Stimulated activated CD4-positive, alpha-beta T cell treated with anti-CD3 and anti-CD28 coated beads, Interleukin-12 subunit alpha, Interleukin-12 subunit beta, amount 100 ng/mL, for 24 hours (primary cell): Measurements from ENCODE around the gene ROBO4.

ENCODE experiments used
- DNase-seq, 2 experiments: peaks; one replicate each; pipeline ENCODE4 v3.0.0-alpha.2; 2020; ENCODE audit warnings: low read depth in 2 of 2

ROBO4 gene

DNA sequence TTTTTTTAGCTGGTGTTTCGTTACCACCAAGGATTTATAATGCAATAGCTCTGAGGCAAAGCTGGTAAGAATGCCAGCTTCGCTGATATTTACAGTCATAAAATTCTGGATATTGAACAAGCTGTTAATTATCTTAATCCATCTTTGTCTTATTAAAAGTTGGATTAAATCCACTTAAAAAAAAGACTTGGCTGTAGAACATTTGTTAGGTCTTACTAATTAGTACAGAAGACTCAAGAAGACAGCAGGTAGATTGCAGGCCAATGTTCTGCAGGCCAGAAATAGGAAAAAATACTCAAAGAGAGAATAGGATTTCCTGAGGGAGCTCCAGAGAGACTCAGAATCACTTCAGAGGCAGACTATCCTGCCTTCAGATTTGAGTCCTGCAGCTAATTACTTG lies 7.5 kb downstream of the ROBO4 start:
- no peak for DNase-seq

DNA sequence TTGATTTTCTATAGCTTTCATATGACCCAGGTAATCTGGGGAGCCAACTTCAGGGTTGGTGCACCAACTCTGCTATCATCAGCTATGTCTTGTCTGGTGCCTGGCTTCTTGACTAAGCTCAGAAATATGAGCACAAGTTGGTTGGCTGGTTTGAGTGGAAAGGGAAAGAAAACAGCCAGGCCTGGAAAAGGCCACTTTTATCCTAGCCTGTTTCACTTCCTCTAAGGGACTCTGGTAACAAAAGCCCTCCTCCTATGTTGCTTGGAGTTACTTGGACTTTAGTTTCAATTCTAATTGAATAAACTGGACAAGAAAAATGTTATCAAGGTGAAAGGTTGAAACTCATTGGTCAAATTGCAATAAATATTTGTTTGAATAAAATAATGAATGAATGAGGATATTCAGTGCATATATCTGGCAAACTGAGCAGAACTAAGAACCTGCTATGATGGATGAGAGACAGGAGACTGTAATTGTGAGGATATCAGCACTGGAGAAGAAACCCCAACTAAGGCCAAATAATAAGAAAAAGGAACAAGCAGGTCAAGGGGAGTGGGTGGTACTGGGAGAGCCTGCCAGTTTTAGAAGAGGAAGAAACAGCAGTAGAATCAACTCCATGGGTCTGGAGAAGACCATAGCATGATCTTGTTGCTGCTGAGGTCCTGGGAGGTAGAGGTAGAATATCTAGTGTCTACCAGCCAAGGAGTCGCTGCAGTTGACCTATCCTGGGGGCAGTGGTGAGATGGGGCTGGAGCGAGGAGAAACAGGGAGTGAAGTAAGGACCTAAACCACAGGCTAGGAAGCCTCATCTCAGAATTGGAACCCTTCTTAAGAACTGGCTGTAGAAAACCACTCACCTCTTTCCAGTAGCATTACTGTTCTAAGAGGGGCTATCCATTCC lies 8.2 kb downstream of the ROBO4 start:
- DNase-seq = no peak

DNA sequence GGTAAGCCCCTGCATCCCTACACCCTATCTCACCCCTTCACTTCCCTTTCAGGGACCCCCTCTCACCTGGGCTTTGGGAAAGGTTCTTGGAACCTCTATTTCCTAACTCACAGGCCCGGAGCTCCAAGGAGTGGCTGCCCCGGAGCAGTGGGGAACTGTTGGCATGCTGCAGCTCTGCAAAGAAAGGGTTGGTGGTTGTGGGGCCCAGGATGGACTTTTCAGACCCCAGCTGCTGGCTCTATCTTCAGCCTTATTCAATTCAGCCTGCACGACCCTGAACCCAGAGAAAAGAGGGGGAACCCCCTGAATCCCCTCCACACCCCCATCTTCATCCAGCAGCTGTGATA lies 10.0 kb downstream of the ROBO4 start:
- no peak for DNase-seq

DNA sequence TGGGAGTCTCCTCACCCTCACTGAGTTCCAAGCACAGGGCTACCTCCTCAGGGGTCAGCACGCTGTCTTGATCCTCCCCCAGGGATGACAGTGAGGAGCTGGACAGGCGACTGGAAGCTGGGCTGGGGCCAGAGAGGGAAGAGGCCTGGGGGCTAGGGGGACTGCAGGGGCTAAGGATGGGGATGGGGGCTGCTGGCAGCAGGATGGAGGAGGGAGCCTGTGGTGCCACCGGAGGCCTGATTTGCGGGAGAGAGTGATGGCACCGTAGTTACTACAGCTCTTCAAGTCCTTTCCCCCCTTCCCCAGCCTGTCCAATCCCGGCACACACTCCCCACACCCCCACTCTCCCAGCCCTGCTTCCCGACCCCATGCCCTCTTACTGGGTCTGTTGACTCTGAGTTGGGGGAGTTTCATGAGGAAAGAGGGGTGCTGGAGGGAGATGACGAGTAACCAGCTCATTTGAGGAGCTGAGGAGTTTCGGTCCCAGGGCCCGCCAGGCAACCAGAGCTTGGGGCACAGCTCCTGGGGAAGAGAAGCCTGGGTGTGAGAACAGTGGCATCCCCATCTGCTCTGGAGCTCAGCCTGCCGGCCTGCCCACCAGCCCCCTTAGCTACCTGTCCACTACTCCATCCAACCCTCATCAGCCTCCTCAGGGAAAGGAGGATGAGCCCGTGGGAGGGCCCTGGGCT lies 10.5 kb downstream of the ROBO4 start:
- DNase-seq = no peak

DNA sequence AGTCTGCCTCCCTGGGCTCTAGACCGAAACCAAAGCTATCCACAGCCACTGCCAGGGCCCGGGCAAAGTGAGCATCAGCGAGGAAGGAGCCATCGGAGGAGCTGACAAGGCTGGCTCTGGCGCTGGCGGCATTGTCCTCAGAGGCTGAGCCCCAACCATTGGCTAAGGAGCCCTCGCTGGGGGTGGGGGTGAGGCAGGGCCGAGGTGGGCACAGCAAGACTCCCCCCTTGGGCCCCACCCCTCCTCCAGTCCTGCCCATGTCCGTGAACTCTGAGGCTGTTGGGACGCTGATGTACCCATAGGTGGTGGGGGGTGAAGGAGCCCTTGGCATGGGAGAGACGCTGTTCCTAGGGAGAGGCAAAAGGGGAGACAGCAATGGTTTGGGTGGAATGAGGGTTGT lies 11.2 kb downstream of the ROBO4 start:
- no peak for DNase-seq

DNA sequence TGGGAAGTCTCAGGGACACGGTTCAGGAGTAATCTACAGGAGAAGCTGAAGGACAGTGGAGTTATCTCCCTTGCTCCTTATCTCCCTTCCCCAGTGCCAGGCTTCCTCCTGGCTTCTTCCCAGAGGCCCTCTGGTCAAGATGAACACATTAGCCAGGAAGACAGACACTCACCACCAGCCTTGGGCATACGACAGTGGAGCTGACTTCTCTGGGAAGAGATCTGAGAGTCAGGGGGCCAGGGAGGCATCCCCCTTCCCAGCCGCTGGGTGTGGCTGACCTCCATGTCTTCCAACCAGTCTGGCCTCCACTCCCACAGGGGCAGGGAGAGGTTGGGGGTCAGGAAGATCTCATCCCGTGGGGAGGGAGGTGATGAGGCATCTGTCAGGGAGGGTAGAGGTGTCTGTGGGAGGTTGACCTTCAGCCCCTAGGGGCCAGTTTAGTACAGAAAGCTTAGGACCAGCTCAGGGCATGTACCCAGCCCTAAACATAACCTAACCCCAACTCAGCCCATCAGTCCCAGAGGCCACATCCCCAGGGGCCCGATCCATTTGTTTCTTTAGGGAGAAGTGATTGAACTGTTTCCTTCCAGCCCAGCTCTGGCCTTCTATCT lies 12.7 kb downstream of the ROBO4 start:
- DNase-seq = no peak

DNA sequence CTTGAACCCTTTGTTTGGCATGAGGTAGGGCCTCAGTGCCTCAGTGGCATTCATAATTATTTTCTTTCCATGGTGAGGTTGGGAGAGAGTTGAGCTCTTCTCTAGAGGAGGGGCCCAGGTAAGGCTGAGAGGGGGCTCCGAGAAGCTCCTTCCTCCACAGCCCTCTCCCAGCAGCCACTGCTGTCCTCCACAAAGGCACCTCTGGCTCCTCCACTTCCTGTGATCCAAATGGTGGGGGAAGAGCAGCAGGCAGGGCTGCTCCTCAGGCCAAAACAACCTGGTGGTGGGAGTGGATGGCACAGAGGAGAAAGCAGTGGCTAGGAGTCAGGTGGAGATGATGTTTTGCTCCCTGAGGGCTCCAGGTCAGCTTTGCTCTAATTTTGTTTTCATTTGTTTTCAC lies 13.3 kb downstream of the ROBO4 start:
- no peak for DNase-seq

DNA sequence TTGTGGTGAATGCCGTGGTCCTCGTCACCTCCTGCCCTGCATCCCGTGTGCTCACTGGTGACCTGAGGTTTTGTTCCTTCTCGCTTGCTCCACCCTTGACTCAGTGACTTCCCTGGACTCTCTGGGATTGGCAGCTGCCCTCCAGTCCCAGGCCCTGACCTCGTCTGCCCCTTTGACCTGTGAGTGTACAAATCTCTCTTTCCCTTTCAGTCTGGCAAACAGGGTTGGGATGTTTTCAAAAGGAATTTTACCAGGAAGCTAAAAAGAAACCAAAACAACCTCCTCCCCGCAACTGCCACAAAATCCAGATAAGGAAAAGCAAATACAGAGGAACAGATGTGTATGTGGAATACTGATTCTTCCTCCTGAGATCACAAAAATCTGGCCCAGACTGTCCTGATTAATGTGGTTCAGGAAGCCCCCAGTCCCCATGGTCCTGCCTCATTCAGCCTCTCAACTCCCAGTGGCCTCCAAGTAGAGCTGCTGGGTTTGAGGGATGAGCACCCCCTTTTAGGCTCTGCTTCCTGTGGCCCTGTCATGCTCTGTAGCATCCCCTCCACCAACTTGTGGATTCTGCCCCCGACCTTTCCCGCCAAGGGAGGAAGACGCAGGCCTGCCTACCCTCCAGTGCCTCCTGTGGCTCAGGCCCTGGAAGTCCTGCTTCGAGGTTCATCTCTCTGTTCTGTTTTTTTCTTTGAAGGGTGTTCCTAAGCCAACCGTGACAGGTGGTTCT lies 15.2 kb downstream of the ROBO4 start:
- no peak for DNase-seq

DNA sequence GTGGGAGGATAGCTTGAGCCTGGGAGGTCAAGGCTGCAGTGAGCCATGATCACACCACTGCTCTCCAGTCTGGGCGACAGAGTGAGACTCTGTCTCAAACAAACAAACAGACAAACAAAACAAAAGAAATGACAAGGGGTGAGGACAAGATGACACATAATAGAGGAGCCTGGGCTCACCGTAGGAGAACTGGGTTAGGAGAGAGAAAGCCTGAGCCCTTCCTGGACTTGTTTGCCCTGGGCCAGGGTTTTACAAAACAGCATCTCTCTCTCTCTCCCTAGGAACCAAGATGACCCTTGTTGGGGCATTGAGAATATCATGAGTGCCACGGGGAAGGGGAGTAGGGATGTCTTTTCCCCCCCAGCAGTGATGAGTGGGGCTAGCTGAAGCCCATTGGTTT lies 16.7 kb downstream of the ROBO4 start:
- DNase-seq = no peak

DNA sequence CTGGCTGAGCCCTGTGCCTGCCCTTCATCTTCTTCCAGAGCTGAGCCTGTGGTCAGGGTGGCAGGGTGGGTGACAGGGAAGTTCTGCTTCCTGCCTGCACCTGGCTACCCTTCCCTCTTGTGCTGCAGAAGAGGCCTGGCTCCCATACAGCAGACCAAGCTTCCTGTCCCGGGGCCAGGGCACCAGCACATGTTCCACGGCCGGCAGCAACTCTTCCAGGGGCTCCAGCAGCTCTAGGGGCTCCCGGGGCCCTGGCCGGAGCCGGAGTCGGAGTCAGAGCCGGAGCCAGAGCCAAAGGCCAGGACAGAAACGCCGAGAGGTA lies 17.4 kb downstream of the ROBO4 start:
- DNase-seq = no peak

DNA sequence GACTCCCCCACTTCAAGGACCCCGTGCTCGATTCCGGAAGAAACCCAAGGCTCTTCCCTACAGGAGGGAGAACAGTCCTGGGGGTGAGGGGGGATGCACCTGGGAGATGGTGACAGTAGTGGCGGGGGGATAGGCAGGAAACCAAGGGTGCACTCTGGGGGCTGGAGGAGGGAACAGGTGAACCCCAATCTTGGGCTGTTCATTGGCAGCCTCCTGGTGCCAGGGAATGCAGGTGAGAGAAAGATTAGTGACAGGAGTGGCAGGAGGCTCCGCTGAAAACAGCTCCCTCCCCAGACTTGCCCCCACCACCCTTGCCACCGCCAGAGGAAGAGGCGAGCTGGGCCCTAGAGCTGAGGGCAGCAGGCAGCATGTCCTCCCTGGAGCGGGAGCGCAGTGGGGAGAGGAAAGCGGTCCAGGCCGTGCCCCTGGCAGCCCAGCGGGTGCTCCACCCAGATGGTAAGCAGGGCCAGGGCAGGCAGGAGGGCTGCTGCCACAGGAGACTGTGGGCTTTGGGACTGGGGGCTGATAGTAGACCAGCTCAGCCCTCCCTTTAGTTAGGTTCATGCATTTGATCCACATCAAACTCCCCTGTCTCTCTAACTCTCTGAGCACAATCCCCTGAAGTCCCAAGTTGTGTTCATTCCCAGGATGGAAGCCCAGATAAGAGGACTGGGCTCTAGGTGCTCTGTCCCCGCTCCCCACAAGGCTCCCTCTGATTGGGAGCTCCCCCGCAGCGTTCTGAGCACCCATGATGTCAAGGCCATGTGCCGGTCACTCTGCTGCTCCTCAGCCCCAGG lies 18.0 kb downstream of the ROBO4 start:
- DNase-seq = no peak

DNA sequence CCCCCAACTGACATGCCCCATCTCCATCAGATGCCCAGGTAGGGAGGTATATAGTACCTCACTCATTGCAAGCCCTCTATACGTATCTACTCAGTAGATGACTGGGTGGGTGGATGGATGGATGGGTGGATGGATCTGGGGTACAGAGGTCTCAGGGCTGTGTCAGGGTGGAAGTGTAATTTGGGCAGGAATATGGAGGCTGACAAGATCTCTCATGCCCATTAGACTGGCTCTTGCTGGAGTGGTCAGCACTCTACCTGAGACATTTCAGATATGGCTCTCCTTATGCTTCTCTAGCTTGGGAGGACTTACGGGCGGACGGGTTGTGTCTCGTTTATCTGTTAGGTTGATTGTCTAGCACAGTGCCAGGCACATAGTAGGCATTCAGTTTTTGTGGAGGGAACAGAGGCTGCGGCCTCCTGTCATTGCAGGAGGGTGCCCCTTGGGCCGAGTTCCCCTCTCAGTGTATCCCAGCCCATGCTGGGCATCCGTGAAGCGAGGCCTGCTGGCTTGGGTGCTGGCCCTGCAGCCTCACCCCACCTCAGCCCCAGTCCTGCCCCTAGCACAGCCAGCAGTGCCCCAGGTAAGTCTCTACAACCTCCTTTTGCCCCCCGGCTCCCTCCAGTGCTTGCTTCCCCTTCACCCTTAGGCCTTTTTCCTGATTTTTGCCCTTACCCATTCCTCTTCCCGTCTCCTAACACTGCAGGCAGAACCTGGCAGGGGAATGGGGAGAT lies 18.7 kb downstream of the ROBO4 start:
- no peak for DNase-seq

DNA sequence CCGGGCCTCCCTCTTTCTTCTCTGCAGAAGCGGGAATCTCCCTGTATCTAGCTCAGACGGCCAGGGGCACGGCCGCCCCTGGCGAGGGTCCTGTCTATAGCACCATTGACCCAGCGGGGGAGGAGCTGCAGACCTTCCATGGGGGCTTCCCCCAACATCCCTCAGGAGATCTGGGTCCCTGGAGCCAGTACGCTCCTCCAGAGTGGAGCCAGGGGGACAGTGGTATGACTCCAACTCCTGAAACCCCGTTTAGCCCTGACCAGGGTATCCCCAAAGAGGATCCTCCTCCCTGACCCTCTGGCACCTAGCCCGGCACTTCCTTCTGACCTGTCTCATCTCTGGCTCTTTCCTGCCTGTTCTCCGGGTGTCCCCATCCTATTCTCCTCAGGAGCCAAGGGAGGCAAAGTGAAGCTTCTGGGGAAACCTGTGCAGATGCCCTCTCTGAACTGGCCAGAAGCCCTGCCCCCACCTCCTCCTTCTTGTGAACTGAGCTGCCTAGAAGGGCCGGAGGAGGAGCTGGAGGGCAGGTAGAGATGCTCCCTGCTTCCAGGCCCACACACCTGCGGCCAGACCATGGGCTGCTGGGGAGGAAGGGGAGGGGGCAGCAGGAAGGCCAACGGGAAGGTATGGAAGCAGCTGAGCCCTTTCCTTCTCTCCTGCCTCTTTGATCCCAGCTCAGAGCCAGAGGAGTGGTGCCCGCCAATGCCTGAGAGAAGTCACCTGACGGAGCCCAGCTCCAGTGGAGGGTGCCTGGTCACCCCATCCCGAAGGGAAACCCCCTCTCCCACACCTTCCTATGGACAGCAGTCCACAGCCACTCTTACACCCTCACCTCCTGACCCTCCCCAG lies 19.5 kb downstream of the ROBO4 start:
- DNase-seq = no peak

DNA sequence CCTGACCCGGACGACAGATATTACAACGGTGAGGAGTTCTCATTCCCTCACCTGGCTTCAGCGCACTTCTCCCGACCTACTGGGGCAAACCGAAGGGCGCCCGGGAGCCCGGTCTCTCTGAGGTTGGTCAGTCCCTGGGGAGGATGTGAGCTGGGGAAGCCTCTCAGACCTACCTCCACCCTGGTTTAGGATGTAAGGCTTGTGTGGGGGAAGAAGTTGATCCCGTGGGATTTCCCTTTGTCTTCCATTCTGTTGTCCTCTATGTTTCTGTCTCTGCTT lies 20.1 kb downstream of the ROBO4 start:
- no peak for DNase-seq

DNA sequence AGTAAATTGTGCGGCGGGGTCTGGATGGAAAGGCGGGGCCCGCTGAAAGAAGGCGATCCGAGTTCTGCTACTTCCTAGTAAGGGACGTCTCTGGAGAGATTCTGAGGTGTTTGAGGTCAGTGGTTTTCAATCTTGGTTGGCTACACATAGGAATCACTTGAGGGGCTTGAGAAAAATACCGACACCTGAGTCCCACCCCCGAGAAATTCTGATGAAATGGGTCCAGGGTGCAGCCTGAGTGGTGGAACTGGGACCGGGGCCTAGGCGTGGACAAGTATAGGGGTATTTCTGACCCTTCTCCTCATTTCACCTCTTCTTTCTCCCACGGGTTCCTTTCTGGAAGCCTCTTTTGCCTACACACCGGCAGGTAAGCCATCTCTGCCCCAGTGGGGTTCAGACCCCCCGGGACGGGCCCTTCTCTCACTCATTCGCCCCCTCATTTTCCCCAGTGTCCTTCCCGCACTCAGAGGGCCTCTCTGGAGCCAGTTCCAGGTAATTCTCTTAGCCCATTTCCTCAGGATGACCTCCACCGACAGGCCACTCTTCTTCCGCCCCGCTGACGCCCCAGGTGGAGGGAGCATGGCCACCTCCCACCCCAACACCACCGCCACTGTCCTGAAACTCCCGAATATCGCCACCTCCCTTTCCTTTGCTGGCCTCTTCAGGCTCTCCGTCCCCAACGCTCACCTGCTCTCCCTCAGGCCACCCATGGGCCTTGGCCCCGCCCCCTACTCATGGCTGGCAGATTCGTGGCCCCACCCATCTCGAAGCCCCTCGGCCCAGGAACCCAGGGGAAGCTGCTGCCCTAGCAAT lies 20.6 kb downstream of the ROBO4 start:
- no peak for DNase-seq

DNA sequence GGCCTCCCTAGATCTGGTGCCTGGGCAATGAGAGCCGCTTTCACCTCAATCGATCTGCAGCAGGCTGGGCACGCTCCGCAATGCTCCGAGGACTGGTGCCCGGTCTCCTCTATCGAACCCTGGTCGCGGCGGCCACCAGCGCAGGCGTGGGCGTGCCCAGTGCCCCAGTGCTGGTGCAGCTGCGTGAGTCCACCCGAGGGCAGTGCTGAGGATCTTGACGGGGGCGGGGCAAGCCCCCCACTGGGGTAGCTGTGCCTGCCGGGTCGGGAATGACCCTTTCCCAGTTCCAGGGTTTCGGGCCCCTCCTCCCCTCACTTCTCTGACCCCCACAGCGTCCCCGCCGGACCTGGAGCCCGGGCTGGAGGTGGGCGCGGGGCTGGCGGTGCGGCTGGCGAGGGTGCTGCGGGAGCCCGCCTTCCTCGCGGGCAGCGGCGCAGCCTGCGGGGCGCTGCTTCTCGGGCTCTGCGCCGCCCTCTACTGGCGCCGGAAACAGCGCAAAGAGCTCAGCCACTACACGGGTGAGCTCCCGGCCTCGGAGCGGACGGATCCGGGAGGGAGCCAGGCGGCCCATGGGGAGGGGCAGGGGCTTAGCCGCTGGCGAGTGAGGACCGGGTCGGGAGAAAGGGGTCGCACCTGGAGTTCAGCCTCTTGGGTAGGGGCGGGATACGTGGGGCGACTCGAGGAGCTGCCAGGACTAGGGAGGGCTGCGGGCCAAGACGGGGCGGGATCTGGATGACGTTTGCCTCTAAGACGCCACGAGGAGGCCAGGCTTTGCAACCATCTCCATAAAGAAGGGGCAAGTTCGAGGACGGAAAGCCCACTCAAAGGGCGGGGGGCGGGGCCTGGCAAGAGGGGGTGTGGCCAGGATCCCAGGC lies 21.5 kb downstream of the ROBO4 start:
- DNase-seq = peak; percentile 60 to 73

DNA sequence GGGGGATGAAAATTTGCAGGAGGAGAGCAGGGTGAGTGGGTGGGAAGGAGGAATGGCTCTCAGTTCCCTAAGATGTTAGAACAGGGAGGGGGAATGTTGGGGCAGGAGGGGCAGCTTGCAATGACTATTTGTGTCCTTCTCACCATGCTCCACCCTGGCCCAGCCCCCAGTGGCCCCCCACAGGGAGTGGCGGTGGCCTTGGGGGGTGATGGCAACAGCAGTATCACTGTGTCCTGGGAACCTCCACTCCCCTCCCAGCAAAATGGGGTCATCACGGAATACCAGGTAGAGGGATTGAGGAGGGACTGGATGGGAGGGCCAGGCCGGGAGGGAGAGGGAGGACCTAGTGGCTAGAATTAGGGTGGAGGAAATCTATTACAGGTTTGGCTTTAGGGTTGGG lies 22.3 kb downstream of the ROBO4 start:
- DNase-seq = no peak

DNA sequence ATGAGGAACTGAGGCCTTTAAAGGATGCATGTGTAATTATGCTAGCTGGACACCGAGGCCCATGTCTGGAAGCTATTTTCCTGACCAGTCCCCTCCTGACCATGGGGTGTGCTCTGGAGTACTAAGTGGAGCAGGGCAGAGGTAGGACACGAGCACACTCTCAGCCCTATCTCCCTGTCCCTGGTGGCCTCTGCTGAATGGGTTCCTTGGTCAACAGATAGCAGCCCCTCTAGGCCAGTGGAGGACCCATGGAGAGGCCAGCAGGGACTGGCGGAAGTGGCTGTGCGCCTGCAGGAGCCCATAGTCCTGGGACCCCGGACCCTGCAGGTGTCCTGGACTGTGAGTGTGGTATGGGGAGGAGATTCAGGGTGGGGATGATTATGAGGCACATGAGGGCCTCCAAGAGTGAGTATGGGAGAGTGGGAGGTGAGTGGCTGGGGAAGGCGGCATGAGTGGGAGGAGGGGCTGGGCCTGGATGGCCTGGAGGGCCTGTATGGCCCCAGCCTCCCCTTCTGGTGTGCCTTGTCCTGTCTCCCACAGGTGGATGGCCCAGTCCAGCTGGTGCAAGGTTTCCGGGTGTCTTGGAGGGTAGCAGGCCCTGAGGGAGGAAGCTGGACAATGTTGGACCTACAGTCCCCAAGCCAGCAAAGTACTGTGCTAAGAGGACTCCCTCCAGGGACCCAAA lies 23.0 kb downstream of the ROBO4 start:
- DNase-seq = no peak
